ENCODE measurements around the gene TMEM132A.

DNA sequence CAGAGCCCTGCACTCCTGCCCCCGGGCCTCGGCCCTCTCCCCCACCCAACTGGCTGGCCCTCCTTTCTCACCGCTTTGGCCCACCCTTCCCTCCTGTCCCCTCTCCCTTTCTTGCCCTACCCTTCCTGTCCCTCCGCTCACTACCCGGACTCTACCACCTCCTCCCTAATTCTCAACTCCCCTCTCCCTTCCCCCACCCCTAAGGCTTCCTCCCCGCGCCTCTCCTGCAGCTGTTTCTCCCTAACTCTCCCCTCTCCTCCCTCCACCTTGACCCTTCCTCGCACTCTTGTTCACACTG is 27.3 kb downstream of the TMEM132A start:
- TF ChIP-seq, protein P1, sequence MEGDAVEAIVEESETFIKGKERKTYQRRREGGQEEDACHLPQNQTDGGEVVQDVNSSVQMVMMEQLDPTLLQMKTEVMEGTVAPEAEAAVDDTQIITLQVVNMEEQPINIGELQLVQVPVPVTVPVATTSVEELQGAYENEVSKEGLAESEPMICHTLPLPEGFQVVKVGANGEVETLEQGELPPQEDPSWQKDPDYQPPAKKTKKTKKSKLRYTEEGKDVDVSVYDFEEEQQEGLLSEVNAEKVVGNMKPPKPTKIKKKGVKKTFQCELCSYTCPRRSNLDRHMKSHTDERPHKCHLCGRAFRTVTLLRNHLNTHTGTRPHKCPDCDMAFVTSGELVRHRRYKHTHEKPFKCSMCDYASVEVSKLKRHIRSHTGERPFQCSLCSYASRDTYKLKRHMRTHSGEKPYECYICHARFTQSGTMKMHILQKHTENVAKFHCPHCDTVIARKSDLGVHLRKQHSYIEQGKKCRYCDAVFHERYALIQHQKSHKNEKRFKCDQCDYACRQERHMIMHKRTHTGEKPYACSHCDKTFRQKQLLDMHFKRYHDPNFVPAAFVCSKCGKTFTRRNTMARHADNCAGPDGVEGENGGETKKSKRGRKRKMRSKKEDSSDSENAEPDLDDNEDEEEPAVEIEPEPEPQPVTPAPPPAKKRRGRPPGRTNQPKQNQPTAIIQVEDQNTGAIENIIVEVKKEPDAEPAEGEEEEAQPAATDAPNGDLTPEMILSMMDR (IDR thresholded peaks at IDR 0.05): no peak
- TF ChIP-seq POLR2AphosphoS5 (IDR thresholded peaks at IDR 0.05; ENCODE audit: insufficient read depth in 1 of 2, low read depth in 1 of 2) (no peak), POLR2A (IDR thresholded peaks at IDR 0.05) (no peak)

All from vagina (tissue), 2 donors.